ENCODE measurements around the gene GALNT2.

The GALNT2 gene

DNA sequence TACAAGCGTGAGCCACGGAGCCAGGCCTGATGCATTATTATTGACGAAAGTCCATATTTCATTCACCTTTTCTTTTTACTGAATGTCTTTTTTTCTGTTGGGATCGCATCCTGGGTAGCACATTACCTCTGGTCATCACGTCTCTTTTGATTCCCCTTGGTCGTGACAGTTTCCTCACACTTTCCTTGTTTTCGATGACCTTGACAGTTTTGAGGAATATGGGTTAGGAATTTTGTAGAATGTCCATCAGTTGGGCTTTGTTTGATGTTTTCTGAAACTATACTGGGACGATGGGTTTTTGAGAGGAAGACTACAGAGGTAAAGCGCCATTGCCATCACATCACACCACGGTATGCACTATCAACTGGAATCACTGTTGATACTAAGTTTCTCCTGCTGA is 26.6 kb upstream of the GALNT2 start:
- H3K27me3 Mint-ChIP-seq, result peaks cover 0 to 17% of the 10 kb centered on the region in 2 donors
- no peak overlapping the region for H3K27ac Mint-ChIP-seq
- no peak for ATAC-seq (replicated peaks)
- peaks cover 7 to 11% of the 10 kb centered on the region in 2 donors for H3K9me3 Mint-ChIP-seq
- peaks cover 0 to 7% of the 10 kb centered on the region in 2 donors for H3K36me3 Mint-ChIP-seq
- no peak for DNase-seq
- H3K4me3 Mint-ChIP-seq, result no peak overlapping the region
- H3K4me1 Mint-ChIP-seq, result peaks cover 0 to 1% of the 10 kb centered on the region in 2 donors

DNA sequence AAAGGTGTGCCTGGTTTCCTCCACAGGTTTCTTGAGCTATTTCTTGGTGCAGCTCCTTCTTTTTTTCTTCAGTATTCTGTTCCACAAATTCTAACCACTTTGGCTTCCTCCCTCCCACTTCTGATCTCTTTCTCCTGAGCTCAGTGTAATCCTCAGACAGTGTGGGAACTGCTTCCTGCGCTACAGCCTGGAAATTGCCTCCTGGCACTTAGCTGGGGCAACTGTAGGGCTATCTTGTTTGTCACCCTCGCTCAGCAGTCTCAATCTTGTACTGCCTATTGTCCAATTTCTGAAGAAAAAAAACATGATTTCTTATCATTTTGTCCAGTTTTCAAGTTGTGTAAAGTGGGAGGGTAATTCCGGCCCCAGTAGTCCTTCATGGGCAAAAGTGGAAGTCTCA is 24.0 kb upstream of the GALNT2 start:
- Mint-ChIP-seq H3K9me3 (peaks cover 0 to 1% of the 10 kb centered on the region in 2 donors), H3K27ac (no peak overlapping the region), H3K4me1 (peaks cover 0 to 1% of the 10 kb centered on the region in 2 donors), H3K4me3 (no peak overlapping the region), H3K36me3 (peaks cover 0 to 1% of the 10 kb centered on the region in 2 donors), H3K27me3 (peaks cover 0 to 13% of the 10 kb centered on the region in 2 donors)
- ATAC-seq (replicated peaks), result no peak
- DNase-seq, result no peak

DNA sequence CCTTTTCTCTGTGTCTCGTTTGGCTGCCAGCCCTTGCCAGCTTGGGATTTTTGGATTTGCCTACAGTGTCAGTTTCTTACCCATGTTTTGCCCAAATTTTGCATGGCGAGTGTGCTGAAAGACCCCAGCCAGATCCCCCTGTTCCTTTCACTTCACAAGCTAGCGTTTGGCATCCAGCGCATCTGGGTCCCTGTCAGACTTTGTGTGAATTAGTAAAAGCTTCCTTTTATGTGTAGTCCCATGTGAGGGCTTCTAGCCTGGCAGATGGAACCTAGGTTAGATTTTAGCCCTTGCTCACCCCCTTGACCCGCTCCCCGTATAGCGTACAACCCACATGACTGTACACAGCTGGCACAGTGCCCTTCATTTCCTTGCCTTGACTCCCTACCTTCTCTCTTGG is 22.3 kb upstream of the GALNT2 start:
- no peak overlapping the region for H3K4me3 Mint-ChIP-seq
- DNase-seq, result no peak
- no peaks in the 10 kb centered on the region for H3K36me3 Mint-ChIP-seq
- ATAC-seq (replicated peaks), result no peak
- H3K27ac Mint-ChIP-seq, result no peak overlapping the region
- H3K27me3 Mint-ChIP-seq, result peaks cover 0 to 12% of the 10 kb centered on the region in 2 donors
- H3K4me1 Mint-ChIP-seq, result peaks cover 0 to 1% of the 10 kb centered on the region in 2 donors
- H3K9me3 Mint-ChIP-seq, result no peaks in the 10 kb centered on the region

DNA sequence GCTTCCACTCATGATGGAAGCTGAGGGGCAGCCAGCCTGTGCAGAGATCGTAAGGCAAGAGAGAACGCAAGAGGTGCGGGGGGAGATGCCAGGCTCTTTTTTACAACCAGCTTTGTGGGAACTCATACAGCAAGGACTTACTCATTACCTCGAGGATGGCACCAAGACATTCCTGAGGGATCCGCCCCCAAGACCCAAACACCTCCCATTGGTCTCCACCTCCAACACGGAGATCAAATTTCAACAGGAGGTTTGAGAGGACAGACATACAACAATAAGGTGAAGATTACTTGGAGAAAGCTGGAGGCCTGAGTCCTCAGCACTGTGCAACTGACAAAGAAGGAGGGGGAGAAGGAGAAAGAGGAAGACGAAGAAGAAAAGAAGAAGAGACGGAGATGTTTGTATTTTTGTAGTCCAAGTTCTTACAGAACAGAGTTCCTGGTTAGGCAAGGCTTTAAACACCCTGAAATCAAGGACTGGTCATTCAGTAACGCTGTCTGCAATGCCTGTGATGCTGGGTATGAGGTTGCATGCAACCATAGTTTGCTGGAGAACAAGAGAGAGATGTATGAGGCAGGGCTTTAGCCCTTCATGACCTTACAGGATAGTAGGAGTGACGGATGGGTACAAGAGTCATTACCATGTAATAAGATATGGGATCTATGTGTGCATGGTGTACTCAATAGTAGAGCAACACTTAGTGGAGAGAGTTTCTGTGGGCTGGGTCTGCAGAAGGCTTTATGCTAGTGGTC is 19.7 kb upstream of the GALNT2 start:
- Mint-ChIP-seq H3K4me1 (peaks cover 5 to 6% of the 10 kb centered on the region in 2 donors), H3K36me3 (no peaks in the 10 kb centered on the region), H3K9me3 (peaks cover 0 to 2% of the 10 kb centered on the region in 2 donors), H3K27me3 (peaks cover 0 to 12% of the 10 kb centered on the region in 2 donors), H3K4me3 (no peak overlapping the region), H3K27ac (no peak overlapping the region)
- DNase-seq (no peak), ATAC-seq (replicated peaks) (no peak)

DNA sequence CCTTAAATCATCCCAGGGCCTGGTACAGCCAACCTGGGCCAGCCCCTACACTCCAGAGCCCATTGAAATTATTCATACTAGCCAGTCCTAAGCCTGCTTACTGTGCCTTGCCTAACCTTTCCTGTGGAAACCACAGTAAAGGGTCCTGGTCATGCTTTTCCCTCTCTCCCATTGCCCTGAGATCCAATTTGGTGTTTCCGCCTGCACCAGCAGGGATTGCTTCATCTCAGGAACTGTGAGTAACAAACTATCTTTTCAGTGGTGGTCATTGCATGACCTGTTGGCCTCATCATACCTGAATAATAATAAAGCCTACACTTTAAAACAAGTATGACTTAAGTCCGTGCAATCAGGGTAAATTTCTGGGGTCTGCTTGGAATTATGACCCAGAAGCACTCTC is 18.7 kb upstream of the GALNT2 start:
- peaks cover 0 to 8% of the 10 kb centered on the region in 2 donors for H3K27me3 Mint-ChIP-seq
- no peak for ATAC-seq (replicated peaks)
- H3K27ac Mint-ChIP-seq, result no peak overlapping the region
- no peak overlapping the region for H3K4me3 Mint-ChIP-seq
- H3K4me1 Mint-ChIP-seq, result peaks cover 5 to 6% of the 10 kb centered on the region in 2 donors
- H3K9me3 Mint-ChIP-seq, result peaks cover 0 to 4% of the 10 kb centered on the region in 2 donors
- no peaks in the 10 kb centered on the region for H3K36me3 Mint-ChIP-seq
- no peak for DNase-seq

DNA sequence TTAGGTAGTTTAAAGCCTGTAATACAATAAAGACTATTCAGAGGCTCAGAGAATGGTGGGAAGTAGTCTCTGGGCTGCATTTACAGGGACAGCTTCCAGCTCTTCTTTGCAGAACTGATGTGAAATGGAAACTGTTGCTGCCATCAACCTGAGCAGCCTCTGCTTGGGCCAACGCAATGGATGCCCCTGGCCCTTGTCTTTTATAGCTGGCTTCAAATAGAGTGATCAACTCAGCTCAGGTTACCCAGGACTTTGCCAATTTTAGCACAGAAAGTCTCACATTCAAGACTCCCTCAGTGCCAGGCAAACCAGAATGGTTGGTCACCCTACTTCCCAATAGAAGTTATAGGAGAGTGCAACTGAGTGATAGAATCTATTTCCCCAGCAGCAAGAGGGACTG is 18.1 kb upstream of the GALNT2 start:
- Mint-ChIP-seq H3K9me3 (peaks cover 0 to 4% of the 10 kb centered on the region in 2 donors), H3K27ac (no peak overlapping the region), H3K4me1 (peaks cover 5% of the 10 kb centered on the region in 2 donors), H3K36me3 (no peaks in the 10 kb centered on the region), H3K4me3 (no peak overlapping the region), H3K27me3 (peaks cover 0 to 4% of the 10 kb centered on the region in 2 donors)
- ATAC-seq (replicated peaks) (no peak), DNase-seq (no peak)

DNA sequence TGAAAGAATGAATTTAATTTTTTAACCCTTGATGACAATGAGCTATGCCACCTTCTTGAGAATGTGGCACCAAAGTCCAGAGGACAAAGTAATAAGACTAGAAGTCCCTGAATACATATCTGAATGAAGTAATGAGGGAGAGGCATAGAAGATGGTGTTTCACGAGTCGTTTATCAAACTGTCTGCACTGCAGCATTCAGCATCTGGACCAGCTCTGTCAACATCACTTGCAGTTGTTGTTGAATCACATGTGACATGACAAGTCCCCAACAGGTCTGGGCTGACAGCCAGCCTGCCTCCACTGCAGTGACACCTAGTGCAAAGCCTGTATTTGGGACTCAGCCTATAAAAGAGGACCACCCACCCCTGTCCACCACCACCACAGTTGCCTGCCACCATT is 17.3 kb upstream of the GALNT2 start:
- Mint-ChIP-seq H3K36me3 (no peaks in the 10 kb centered on the region), H3K4me3 (no peak overlapping the region), H3K27me3 (peaks cover 0 to 4% of the 10 kb centered on the region in 2 donors), H3K4me1 (peaks cover 5% of the 10 kb centered on the region in 2 donors), H3K27ac (no peak overlapping the region), H3K9me3 (peaks cover 0 to 4% of the 10 kb centered on the region in 2 donors)
- no peak for ATAC-seq (replicated peaks)
- DNase-seq, result no peak

DNA sequence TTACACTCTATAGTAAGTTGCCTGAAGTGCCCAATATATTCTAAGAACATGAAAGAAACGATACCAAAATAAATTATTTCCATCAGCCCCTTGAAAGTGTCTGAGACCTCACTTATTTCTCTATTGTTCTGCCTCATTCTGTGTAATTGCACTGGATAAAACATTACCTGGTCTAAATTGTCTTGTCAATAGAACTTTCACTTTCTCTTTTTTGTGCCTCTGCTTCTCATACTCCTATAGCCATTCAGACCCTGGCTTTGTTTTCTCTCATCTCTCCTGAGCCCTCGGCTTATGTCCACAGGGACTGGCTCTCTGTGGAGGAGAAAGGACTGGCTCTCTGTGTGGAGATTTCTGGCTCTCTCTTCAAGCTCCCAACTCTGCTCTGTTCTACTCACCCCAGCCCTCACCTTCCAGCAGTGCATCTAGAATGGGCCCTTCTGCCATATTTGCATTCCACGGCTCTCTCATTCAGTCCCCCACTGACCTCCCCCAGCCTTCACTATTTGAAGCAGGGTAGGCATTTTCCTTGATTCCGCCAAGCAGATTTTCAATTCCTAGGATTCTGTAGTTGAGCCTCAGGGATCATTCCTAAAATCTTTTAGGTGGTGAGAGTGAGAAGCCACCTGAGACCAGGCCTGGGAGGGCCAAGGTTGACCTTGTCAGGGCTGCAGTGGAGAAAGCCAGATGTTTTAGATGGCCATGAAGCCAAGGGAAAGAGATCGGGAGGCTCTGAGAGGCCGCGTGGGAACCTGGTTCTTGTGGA is 15.9 kb upstream of the GALNT2 start:
- Mint-ChIP-seq H3K27ac (no peak overlapping the region), H3K9me3 (peaks cover 0 to 4% of the 10 kb centered on the region in 2 donors), H3K36me3 (no peaks in the 10 kb centered on the region), H3K4me1 (peaks cover 5% of the 10 kb centered on the region in 2 donors), H3K4me3 (no peak overlapping the region), H3K27me3 (no peaks in the 10 kb centered on the region)
- DNase-seq (no peak), ATAC-seq (replicated peaks) (no peak)

DNA sequence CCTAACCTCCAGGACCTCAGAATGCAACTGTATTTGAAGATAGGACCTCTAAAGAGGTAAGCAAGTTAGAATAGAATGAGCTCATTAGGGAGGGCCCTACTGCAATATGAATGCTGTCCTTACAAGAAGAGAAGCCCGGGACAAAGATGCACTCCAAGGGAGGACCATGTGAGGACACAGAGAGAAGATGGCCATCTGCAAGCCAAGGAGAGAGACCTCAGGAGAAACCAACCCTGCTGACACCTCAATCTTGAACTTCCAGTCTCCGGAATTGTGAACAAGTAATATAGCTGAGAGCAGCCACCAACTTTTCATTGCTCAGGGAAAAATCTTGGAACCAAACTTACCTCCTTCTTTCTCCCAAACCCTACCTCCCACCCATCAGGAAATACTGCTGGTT is 15.0 kb upstream of the GALNT2 start:
- ATAC-seq (replicated peaks) (no peak), DNase-seq (no peak)
- no peaks in the 10 kb centered on the region for H3K36me3 Mint-ChIP-seq
- H3K27me3 Mint-ChIP-seq, result no peaks in the 10 kb centered on the region
- peaks cover 5% of the 10 kb centered on the region in 2 donors for H3K4me1 Mint-ChIP-seq
- peaks cover 0 to 4% of the 10 kb centered on the region in 2 donors for H3K9me3 Mint-ChIP-seq
- no peak overlapping the region for H3K4me3 Mint-ChIP-seq
- no peak overlapping the region for H3K27ac Mint-ChIP-seq

DNA sequence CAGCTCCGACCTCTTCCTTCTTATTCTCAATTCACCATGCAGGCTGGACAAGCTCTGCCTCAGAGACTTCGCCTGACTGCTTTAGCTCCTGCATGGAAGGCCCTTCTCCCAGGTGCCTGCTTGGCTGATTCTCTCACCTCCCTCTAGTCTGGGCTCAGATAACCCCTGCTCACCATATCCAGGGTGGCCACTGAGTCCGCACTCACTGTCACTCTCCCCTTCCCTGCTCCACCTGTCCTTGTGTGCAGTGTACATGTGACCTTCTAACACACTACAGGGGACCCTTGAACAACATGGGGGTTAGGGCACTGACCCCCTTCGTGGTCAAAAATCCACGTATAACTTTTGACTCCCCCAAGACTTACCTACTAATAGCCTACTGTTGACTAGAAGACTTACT is 14.4 kb upstream of the GALNT2 start:
- H3K4me3 Mint-ChIP-seq, result no peak overlapping the region
- ATAC-seq (replicated peaks), result no peak

DNA sequence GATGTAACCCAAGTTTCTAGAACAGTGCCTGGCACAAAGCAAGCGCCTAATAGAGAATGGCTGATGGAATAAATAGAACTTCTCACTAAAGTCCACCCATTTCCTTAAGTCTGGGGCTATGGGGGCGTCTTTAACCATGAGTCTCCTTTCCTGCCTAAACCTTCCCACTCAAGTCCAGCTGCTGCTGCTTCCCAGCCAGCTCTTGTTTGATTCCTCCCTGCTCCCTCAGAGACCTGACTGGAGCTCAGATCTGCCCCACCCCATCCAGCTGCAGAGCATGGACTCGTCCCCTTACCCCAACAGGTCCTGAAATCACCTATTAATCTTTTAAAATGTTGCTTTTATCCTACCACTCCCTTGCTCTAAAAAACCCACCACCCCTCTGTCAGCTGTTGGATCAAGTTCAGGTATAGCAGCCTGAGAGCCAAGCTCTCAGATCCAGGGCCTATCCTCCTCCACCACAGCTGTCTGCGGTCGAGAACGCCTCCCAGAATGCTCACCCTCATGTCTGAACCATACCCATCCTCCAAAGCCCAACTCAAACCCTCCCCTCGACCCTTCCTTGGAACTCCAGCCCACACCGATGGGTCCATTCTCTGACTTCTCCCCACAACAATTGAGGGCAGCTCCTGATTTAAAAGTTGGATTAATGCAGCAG is 12.8 kb upstream of the GALNT2 start:
- no peaks in the 10 kb centered on the region for H3K36me3 Mint-ChIP-seq
- H3K4me1 Mint-ChIP-seq, result peaks cover 5% of the 10 kb centered on the region in 2 donors
- no peak overlapping the region for H3K4me3 Mint-ChIP-seq
- peaks cover 0 to 4% of the 10 kb centered on the region in 2 donors for H3K9me3 Mint-ChIP-seq
- H3K27ac Mint-ChIP-seq, result no peak overlapping the region
- DNase-seq (no peak), ATAC-seq (replicated peaks) (no peak)
- H3K27me3 Mint-ChIP-seq, result no peaks in the 10 kb centered on the region

More for the DNA sequence above, 14.4 kb upstream of the GALNT2 start:
- Mint-ChIP-seq H3K27ac (no peak overlapping the region), H3K36me3 (no peaks in the 10 kb centered on the region), H3K4me1 (peaks cover 5% of the 10 kb centered on the region in 2 donors), H3K27me3 (no peaks in the 10 kb centered on the region), H3K9me3 (peaks cover 0 to 4% of the 10 kb centered on the region in 2 donors)
- DNase-seq, result no peak

DNA sequence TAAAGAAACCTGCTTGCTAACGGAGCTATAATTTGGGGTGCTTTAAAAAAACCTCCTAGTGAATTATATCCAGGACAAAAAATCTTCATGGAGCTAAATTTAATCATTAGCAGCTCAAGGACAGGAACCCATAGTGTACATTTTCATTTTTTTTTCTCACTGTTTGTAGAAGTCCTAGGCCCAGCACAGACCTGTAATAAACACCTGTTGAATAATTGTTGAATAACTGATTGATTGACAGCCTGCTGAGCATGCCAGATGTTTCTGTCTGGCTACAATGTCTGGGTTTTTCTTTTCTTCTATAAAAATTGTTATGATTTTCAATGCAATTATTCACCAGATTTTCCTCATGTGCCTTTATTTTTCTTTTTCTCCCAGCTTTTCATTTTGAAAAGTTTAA is 10.9 kb upstream of the GALNT2 start:
- Mint-ChIP-seq H3K36me3 (no peaks in the 10 kb centered on the region), H3K27ac (no peak overlapping the region), H3K27me3 (no peaks in the 10 kb centered on the region), H3K4me1 (peaks cover 2 to 4% of the 10 kb centered on the region in 2 donors), H3K9me3 (peaks cover 0 to 4% of the 10 kb centered on the region in 2 donors), H3K4me3 (no peak overlapping the region)
- ATAC-seq (replicated peaks), result no peak
- DNase-seq, result no peak

DNA sequence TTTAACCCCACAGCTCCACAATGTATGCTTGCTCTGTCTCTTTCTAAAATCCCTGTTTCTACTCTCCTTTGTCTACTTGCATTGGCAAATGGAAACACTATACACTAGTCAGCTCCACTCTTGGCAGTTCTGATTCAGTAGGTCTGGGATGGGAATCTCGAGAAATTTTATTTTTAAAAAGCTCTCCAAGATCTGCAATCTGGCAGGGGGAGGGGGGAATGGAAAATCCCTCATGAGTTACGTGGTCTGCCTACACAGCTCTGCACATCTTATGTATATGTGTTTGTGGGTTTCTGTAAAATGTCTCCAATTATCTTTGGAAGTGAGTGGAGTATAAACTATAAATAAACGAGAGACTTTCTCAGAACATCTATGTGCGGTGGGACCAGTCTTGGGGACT is 9.9 kb upstream of the GALNT2 start:
- Mint-ChIP-seq H3K27ac (no peak overlapping the region), H3K27me3 (no peaks in the 10 kb centered on the region), H3K4me1 (no peaks in the 10 kb centered on the region), H3K9me3 (peaks cover 0 to 1% of the 10 kb centered on the region in 2 donors), H3K4me3 (no peak overlapping the region), H3K36me3 (no peaks in the 10 kb centered on the region)
- ATAC-seq (replicated peaks) (no peak), DNase-seq (no peak)

DNA sequence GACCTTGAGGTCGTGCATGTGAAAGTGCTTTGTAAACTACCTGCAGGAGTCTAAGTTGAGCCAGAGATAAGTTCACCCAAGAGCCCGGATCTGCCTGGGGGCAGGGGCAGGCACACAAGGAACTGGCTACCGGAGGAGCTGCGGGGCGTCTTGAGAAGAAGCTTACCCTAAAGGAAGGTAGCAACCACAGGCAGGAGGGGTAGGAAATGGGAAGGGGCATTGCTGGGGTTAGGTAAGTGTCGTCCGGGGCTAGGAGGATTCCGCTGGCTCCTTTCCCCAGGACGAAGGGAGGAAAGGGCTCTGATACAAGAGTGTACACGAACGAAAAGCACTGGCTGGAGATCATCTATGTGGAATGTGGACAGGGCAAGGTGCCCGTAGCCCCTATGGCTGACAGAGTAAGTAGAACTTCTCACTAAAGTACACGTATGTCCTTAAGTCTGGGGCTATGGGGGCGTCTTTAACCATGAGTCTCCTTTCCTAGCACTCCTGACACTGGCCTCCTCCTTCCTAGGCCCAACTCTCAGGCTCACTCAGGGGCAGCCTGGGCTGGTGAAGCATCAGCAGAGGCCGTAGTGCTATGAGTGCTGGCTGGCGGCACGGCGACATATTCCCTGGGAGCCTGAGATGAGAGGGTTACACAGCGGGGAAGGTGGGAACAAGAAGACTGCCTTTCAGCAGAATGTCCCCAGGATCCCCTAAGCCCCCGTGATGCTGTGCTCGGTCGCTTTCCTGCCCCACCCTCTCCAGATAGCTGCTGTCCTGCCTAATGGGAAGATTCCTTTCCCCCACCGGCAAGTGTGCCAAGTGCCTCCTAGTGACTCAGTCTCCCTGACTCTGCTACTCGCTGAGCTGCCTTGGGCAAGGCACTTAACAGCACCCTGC is 9.1 kb upstream of the GALNT2 start:
- no peaks in the 10 kb centered on the region for H3K4me1 Mint-ChIP-seq
- no peak for ATAC-seq (replicated peaks)
- no peak overlapping the region for H3K4me3 Mint-ChIP-seq
- peaks cover 0 to 4% of the 10 kb centered on the region in 2 donors for H3K9me3 Mint-ChIP-seq
- H3K27me3 Mint-ChIP-seq, result no peaks in the 10 kb centered on the region
- H3K36me3 Mint-ChIP-seq, result no peaks in the 10 kb centered on the region
- no peak overlapping the region for H3K27ac Mint-ChIP-seq
- no peak for DNase-seq

Measured in stimulated activated naive B cell treated with anti-CD40 and anti-IgM and Interleukin-4, amounts not matched to agents 10 μg/mL and 1 μg/mL and 100 μg/mL, for 72 hours (primary cell).